Naive thymus-derived CD4-positive, alpha-beta T cell (primary cell): ENCODE data around the gene RIMBP3C. TPM values are rescaled to one million over a fixed set of nuclear protein-coding genes. Genes with fewer than 3 reads are reported as not detected.
"Not testable (repeated sequence)": the region's sequence is repeated elsewhere in the genome, so short reads cannot be mapped to it uniquely, and the experiment has no call there.

ENCODE experiments used
- ATAC-seq: fragments of 150-1000 bp; cut with Tn5 transposase; 2 replicates; pipeline ENCODE4 v1.10.0; 2021; ENCODE audit warnings: mild to moderate bottlenecking, moderate library complexity
- CTCF ChIA-PET: fragments of 350-600 bp; sonication (Branson Sonifier 250); formaldehyde crosslinking; loops from one replicate; lab custom pipeline; 2021; ENCODE audit warnings: antibody characterized with exemption; lab: Charles Lee
- POLR2A ChIA-PET: fragments of 350-600 bp; sonication (Branson Sonifier 250); formaldehyde crosslinking; loops from one replicate; lab custom pipeline; 2021; ENCODE audit warnings: antibody characterized with exemption, inconsistent platforms; lab: Charles Lee
- DNase-seq, 9 donors: peaks; one replicate each; pipeline versions ENCODE4 v3.0.0 to v3.0.0-alpha.2; 2020 to 2022; ENCODE audit warnings: mixed read lengths in 1 of 9
- H3K27ac ChIP-seq: one replicate; pipeline ENCODE4 v1.7.0; 2013; ENCODE audit warnings: mild to moderate bottlenecking, low read depth, low read length, moderate library complexity
- H3K27me3 ChIP-seq, 2 donors: one replicate each; pipeline ENCODE4 v1.7.0; 2013; ENCODE audit warnings: low read length in 2 of 2, mild to moderate bottlenecking in 2 of 2, moderate library complexity in 2 of 2; ENCODE audit not compliant: control insufficient read depth in 2 of 2, insufficient read depth in 2 of 2
- H3K36me3 ChIP-seq, 3 experiments: 1 replicate in 2 of 3; 2 replicates in 1 of 3; pipeline ENCODE4 v1.7.0; 2013; ENCODE audit warnings: low read length in 3 of 3, mild to moderate bottlenecking in 3 of 3, moderate library complexity in 1 of 3; ENCODE audit not compliant: insufficient read depth in 3 of 3, control insufficient read depth in 2 of 3
- H3K4me1 ChIP-seq, 2 donors: one replicate each; pipeline ENCODE4 v1.7.0; 2013; ENCODE audit warnings: low read length in 2 of 2, mild to moderate bottlenecking in 2 of 2, moderate library complexity in 1 of 2; ENCODE audit not compliant: control insufficient read depth in 2 of 2, insufficient read depth in 2 of 2
- H3K4me3 ChIP-seq: 2 replicates; pipeline ENCODE4 v1.7.0; 2013; ENCODE audit warnings: mild to moderate bottlenecking, low read length
- H3K9me3 ChIP-seq, 3 experiments: 1 replicate in 2 of 3; 2 replicates in 1 of 3; pipeline ENCODE4 v1.7.0; 2013; ENCODE audit warnings: low read length in 3 of 3; ENCODE audit not compliant: control insufficient read depth in 2 of 3
- H3K27ac Mint-ChIP-seq, 9 donors: one replicate each; pipeline ENCODE4 v1.8.0; 2020 to 2022; ENCODE audit warnings: mixed read lengths in 9 of 9, mild to moderate bottlenecking in 8 of 9, moderate library complexity in 5 of 9, inconsistent platforms in 2 of 9
- H3K27me3 Mint-ChIP-seq, 5 donors: one replicate each; pipeline ENCODE4 v1.8.0; 2021 to 2022; ENCODE audit warnings: mixed read lengths in 5 of 5, mild to moderate bottlenecking in 1 of 5
- H3K36me3 Mint-ChIP-seq, 5 donors: one replicate each; pipeline ENCODE4 v1.8.0; 2020 to 2022; ENCODE audit warnings: mixed read lengths in 5 of 5, mild to moderate bottlenecking in 3 of 5, inconsistent platforms in 1 of 5
- H3K4me1 Mint-ChIP-seq, 7 donors: one replicate each; pipeline ENCODE4 v1.8.0; 2020 to 2022; ENCODE audit warnings: mixed read lengths in 7 of 7, mild to moderate bottlenecking in 3 of 7, inconsistent platforms in 1 of 7
- H3K4me3 Mint-ChIP-seq, 10 donors: one replicate each; pipeline ENCODE4 v1.8.0; 2020 to 2022; ENCODE audit warnings: mild to moderate bottlenecking in 10 of 10, mixed read lengths in 10 of 10, moderate library complexity in 6 of 10, inconsistent platforms in 2 of 10
- H3K9me3 Mint-ChIP-seq, 11 donors: one replicate each; pipeline ENCODE4 v1.8.0; 2020 to 2022; ENCODE audit warnings: mixed read lengths in 11 of 11, mild to moderate bottlenecking in 4 of 11, inconsistent platforms in 1 of 11, moderate library complexity in 1 of 11
- intact Hi-C, 2 donors: fragments of 100-400 bp; cut with micrococcal nuclease; formaldehyde crosslinking; loops; one replicate each; pipeline ENCODE4 v1.15.1; 2023
- polyA plus RNA-seq, 2 donors: library from polyadenylated mRNA; unstranded; fragments of 300-500 nt; fragmentation: Illumina TruSeq; gene quantifications; one replicate each; pipeline ENCODE4 v1.2.3, GENCODE V29; 2021
- total RNA-seq, 6 experiments: library from RNA in 5 of 6; stranded (reverse) in 5 of 6; gene quantifications; 1 replicate in 5 of 6; 2 replicates in 1 of 6; pipeline ENCODE4 v1.2.3 and lab custom pipeline; 2021 to 2026

The RIMBP3C gene
- total and polyA plus RNA-seq, 7 experiments from 2014 or later = 0.22 to 4.4 (median 0.77) TPM

DNA sequence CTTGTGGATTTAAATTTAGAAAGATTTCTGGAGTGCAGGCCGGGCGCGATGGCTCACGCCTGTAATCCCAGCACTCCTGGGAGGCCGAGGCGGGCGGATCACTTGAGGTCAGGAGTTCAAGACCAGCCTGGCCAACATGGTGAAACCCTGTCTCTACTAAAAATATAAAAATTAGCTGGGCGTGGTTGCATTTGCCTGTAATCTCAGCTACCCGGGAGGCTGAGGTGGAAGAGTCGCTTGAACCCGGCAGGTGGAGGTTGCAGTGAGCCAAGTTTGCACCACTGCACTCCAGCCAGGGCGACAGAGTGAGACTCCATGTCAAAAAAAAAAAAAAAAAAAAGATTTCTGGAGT is 17.8 kb upstream of the RIMBP3C start:
- H3K27me3 Mint-ChIP-seq, intact Hi-C loops, DNase-seq, ATAC-seq, H3K9me3 Mint-ChIP-seq, H3K9me3 ChIP-seq, H3K27me3 ChIP-seq: not testable (repeated sequence)
- POLR2A ChIA-PET = interaction anchor here (1.5 kb wide), 1 partner anchor 60 kb away, joined by 5 read pairs; the partner anchor contains the start of gene YDJC
- Histone ChIP-seq H3K4me3 (peak overlapping the region; percentile 72), H3K36me3 (peaks cover 0 to 12% (median 0%) of the 10 kb centered on the region in 3 experiments), H3K27ac (peak overlapping the region; percentile 95), H3K4me1 (peaks cover 43 to 52% of the 10 kb centered on the region in 2 donors)
- Mint-ChIP-seq H3K4me3 (peak overlapping the region; percentile 81 to 93 (median 90)), H3K4me1 (peaks cover 45 to 69% (median 55%) of the 10 kb centered on the region in 7 donors), H3K27ac (peak overlapping the region in 8 of 9 donors; percentile 55 to 97 (median 92)), H3K36me3 (peaks cover 0 to 16% (median 7%) of the 10 kb centered on the region in 5 donors)
- CTCF ChIA-PET = interaction anchor here (0.7 to 0.8 kb wide), 2 partner anchors 78 to 91 kb away, joined by 3 read pairs; no protein-coding TSS in a partner anchor

GRCh38 chr22:21568347-21569075 is 17.2 kb upstream of the RIMBP3C start:
- H3K9me3 ChIP-seq = no peaks in the 10 kb centered on the region
- POLR2A ChIA-PET = interaction anchor here (0.7 to 1.5 kb wide), 5 partner anchors 46 to 74 kb away, joined by 3 to 5 read pairs (median 3); partner anchors contain the start of gene YDJC
- Mint-ChIP-seq H3K4me3 (peak overlapping the region; percentile 81 to 93 (median 90)), H3K27ac (peak overlapping the region; percentile 55 to 97 (median 90)), H3K27me3 (no peaks in the 10 kb centered on the region), H3K36me3 (peaks cover 0 to 16% (median 7%) of the 10 kb centered on the region in 5 donors), H3K4me1 (peaks cover 40 to 64% (median 50%) of the 10 kb centered on the region in 7 donors), H3K9me3 (peaks cover 0 to 3% (median 0%) of the 10 kb centered on the region in 11 donors)
- ATAC-seq (peak; percentile 39), DNase-seq (peak in 1 of 9 donors; percentile 39)
- H3K4me1 ChIP-seq = peaks cover 43 to 47% of the 10 kb centered on the region in 2 donors
- H3K27me3 ChIP-seq = no peaks in the 10 kb centered on the region
- intact Hi-C loops = no loop called here
- H3K4me3 ChIP-seq = peak overlapping the region; percentile 72
- H3K36me3 ChIP-seq = peaks cover 0 to 11% (median 0%) of the 10 kb centered on the region in 3 experiments
- H3K27ac ChIP-seq = peak overlapping the region; percentile 95
- CTCF ChIA-PET = interaction anchor here (0.7 to 0.8 kb wide), 2 partner anchors 78 to 91 kb away, joined by 3 read pairs; no protein-coding TSS in a partner anchor

DNA sequence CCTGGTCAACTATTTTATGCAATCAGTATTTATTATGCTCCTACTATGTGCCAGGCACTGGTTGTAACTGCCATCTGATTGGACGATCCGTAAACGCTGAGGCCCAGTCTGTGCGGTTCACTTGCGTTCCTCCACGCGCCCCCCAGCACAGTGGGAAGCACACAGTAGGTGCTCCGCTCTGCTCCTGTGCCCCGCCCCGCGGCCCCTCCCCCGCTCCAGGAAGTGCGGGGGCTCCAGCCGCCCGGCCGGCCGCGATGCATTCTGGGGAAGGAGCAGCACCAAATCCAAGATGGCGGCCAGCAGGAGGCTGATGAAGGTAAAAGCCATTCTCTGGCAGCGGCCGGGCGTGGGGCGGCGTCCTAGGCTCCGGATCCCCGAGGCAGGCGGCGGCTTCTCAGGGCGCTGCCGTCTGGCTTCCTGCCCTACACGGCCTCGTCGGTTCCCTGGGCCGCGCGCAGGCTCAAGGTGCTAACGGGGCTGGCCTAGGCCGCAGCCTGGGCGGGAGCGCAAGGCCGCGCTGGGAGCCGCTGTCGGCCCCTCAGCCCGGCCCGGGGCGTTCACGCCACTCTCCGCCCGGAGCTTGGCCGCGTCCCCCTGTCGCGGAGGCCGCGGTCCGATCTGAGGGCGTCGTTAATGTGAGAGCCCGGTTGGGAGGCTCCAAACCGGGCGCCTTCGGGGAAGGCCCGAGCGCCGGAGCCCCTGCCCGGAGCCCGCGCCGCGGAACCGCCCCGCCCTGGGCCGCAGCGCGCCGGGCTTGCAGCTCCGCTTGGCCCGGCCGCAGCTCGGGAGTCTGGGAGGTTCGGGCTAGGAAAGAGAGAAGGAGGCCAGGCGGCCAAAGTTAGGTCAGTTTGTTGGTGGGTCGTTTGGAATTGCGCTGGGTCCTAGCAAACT is 16.4 kb upstream of the RIMBP3C start, which contains the start of gene UBE2L3:
Gene UBE2L3, plus strand, starts transcription at position 259 of the 891 bp plus-strand sequence. Its CDS starts 31 bp downstream, at position 290.
- DNase-seq = peak; percentile 74 to 88 (median 83)
- H3K27me3 ChIP-seq = no peaks in the 10 kb centered on the region
- Mint-ChIP-seq H3K27me3 (no peaks in the 10 kb centered on the region), H3K4me3 (peak within 1 kb of the TSS; percentile 81 to 93 (median 90)), H3K9me3 (peaks cover 0 to 3% (median 0%) of the 10 kb centered on the region in 11 donors), H3K27ac (peak within 1 kb of the TSS; percentile 73 to 97 (median 90)), H3K4me1 (peaks cover 35 to 56% (median 42%) of the 10 kb centered on the region in 7 donors), H3K36me3 (peaks cover 0 to 14% (median 7%) of the 10 kb centered on the region in 5 donors)
- POLR2A ChIA-PET = interaction anchor here (0.7 to 1.0 kb wide), 4 partner anchors 46 to 75 kb away, joined by 3 to 4 read pairs (median 3); no protein-coding TSS in a partner anchor
- ATAC-seq = peak; percentile 95
- CTCF ChIA-PET = interaction anchor here (0.8 kb wide), 1 partner anchor 79 kb away, joined by 3 read pairs; no protein-coding TSS in a partner anchor
- peak within 1 kb of the TSS; percentile 72 for H3K4me3 ChIP-seq
- peaks cover 0 to 3% (median 0%) of the 10 kb centered on the region in 3 experiments for H3K36me3 ChIP-seq
- no peaks in the 10 kb centered on the region for H3K9me3 ChIP-seq
- peaks cover 39 to 40% of the 10 kb centered on the region in 2 donors for H3K4me1 ChIP-seq
- intact Hi-C loops = loop anchor here in 1 of 2 donors (1.0 kb wide), 2 partner anchors 63 to 75 kb away; partner anchors contain the start of genes SDF2L1 and YDJC
- peak within 1 kb of the TSS; percentile 95 for H3K27ac ChIP-seq

DNA sequence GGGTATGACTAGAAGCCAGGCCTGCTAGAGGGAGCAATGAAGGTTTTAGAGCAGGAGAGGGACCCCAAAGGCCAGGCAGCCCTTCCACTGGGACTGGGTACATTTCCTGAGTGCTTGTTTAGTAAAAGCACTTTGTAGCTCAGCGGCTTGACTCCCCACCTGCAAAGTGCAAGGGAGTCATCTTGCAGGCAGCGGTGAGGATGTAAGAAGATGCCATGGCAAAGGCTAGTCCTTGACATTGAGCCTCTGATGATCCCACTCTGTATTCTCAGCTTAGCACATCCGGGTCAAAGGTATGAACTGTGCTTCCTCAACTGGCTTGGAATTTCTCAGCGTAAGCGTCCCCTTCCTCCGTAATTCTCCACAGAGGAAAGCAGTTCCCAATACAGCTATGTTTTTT is 13.2 kb upstream of the RIMBP3C start:
- Mint-ChIP-seq H3K4me3 (no peak overlapping the region), H3K27ac (peak overlapping the region in 1 of 9 donors; percentile 23), H3K9me3 (peaks cover 0 to 3% (median 0%) of the 10 kb centered on the region in 11 donors), H3K27me3 (peaks cover 0 to 8% (median 0%) of the 10 kb centered on the region in 5 donors), H3K36me3 (peaks cover 0 to 3% (median 0%) of the 10 kb centered on the region in 5 donors), H3K4me1 (peaks cover 10 to 23% (median 12%) of the 10 kb centered on the region in 7 donors)
- Histone ChIP-seq H3K4me3 (no peak overlapping the region), H3K27me3 (no peaks in the 10 kb centered on the region), H3K36me3 (no peaks in the 10 kb centered on the region), H3K9me3 (no peaks in the 10 kb centered on the region), H3K4me1 (peaks cover 7 to 8% of the 10 kb centered on the region in 2 donors), H3K27ac (no peak overlapping the region)
- ChIA-PET CTCF (no interaction called here), POLR2A (interaction anchor here (1.2 kb wide), 1 partner anchor 10 kb away, joined by 3 read pairs; no protein-coding TSS in a partner anchor)
- ATAC-seq (no peak), DNase-seq (no peak)
- intact Hi-C loops = no loop called here

DNA sequence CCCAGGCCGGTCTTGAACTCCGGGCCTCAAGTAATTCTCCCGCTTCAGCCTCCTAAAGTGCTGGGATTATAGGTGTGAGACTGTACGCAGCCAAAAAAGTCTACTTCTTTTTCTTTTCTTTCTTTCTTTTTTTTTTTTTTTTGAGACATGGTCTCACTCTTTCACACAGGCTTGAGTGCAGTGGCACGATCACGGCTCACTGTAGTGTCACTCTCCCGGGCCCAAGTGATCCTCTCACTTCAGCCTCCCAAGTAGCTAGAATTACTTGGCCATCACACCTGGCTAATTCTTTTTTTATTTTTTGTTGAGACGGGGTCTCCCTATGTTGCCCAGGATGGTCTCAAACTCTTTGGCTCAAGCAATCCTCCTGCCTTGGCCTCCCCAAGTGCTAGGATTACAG is 12.7 kb upstream of the RIMBP3C start:
- Histone ChIP-seq H3K27me3 (no peaks in the 10 kb centered on the region), H3K27ac (no peak overlapping the region), H3K4me3 (no peak overlapping the region), H3K4me1 (peaks cover 3 to 4% of the 10 kb centered on the region in 2 donors), H3K36me3 (no peaks in the 10 kb centered on the region), H3K9me3 (no peaks in the 10 kb centered on the region)
- ChIA-PET CTCF (no interaction called here), POLR2A (no interaction called here)
- ATAC-seq (no peak), DNase-seq (no peak)
- Mint-ChIP-seq H3K36me3 (peaks cover 0 to 2% (median 0%) of the 10 kb centered on the region in 5 donors), H3K4me1 (peaks cover 5 to 18% (median 8%) of the 10 kb centered on the region in 7 donors), H3K27me3 (peaks cover 0 to 8% (median 0%) of the 10 kb centered on the region in 5 donors), H3K27ac (peak overlapping the region in 1 of 9 donors; percentile 23), H3K4me3 (no peak overlapping the region), H3K9me3 (peaks cover 0 to 3% (median 0%) of the 10 kb centered on the region in 11 donors)
- intact Hi-C loops = no loop called here

DNA sequence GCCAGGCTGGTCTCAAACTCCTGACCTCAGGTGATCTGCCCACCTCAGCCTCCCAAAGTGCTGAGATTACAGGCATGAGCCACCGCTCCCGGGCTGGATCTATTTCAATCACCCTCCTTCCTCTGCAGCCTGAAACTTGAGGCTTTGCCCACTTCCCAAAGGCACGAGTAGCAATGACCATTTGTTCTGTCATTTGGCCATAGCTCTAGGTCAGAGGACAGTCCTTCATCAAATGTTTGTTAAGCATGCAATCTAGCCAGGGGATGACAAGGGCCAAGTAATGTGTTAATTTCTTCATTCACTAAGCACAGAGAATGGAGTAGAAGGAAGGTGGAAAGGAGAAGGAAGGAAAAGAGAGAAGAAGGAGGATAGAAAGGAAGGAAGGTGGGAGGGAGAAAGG is 9.4 kb upstream of the RIMBP3C start:
- H3K9me3 ChIP-seq, H3K9me3 Mint-ChIP-seq, ATAC-seq, H3K4me3 Mint-ChIP-seq, H3K27ac ChIP-seq, H3K27me3 Mint-ChIP-seq, CTCF ChIA-PET, H3K36me3 ChIP-seq, DNase-seq, H3K4me1 Mint-ChIP-seq, H3K36me3 Mint-ChIP-seq, intact Hi-C loops, H3K27me3 ChIP-seq, H3K4me1 ChIP-seq, POLR2A ChIA-PET, H3K27ac Mint-ChIP-seq, H3K4me3 ChIP-seq: not testable (repeated sequence)
